Medulla oblongata (tissue), 1 donor: ENCODE measurements around the gene C1QTNF1.
"Not testable (repeated sequence)": the region's sequence is repeated elsewhere in the genome, so short reads cannot be mapped to it uniquely, and the experiment has no call there.

Experiments
- DNase-seq: peaks from one replicate; pipeline ENCODE4 v3.0.0-alpha.2; 2015; ENCODE audit errors: extremely low spot score

C1QTNF1 gene

GRCh38 chr17:79053251-79053925, 29.4 kb downstream of the C1QTNF1 start:
- DNase-seq = no peak

DNA sequence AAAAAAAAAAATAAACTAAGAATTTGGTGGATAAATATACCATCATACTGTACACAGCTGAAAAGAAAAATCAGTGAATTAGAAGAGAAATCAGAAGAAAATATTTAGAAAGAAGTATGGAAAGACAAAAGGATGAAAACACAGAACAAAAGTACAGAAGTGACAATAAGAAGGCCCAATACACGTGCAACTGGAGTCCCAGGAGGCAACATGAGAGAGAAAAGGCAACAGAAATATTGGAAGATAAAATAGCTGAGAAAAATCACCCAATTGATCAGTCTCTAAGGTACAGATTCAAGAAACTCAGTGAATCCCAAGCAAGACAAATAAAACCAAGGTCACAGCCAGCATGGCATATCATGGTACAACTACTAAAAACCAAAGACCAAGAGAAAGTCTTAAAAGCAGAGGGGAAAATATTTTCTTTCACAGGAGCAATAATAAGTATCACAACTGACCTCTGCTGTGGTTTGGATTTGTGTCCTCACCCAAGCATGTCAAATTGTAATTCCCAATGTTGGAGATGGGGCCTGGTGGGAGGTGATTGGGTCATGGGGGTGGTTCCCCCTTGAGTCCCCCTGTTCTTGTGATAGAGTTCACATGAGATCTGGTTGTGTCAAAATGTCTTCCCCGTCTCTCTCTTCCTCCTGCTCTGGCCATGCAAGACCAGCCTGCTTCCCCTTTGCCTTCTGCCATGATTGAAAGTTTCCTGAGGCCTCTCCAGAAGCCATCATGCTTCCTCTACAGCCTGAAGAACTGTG, 30.4 kb downstream of the C1QTNF1 start:
- no peak for DNase-seq

DNA sequence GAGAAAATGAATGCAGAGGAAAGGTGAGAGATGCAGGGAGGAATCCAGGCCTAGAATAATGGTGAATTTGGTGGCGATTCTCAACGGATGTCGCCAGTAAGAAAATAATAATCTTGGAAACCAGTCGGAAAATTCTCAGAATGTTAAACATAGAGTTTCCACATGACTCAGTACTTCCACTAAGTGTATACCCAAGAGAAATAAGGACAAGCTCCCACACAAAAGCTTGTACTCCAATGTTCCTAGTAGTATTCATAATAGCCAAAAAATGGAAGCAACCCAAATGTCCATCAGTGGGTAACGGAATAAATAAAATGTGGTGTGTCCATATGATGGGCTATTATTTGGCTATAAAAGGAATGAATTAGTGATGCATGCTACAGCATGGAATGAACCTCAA, 31.2 kb downstream of the C1QTNF1 start:
- DNase-seq = no peak

- DNase-seq = no peak
Observed at GRCh38 chr17:79057737-79058385, 33.9 kb downstream of the C1QTNF1 start.

DNA sequence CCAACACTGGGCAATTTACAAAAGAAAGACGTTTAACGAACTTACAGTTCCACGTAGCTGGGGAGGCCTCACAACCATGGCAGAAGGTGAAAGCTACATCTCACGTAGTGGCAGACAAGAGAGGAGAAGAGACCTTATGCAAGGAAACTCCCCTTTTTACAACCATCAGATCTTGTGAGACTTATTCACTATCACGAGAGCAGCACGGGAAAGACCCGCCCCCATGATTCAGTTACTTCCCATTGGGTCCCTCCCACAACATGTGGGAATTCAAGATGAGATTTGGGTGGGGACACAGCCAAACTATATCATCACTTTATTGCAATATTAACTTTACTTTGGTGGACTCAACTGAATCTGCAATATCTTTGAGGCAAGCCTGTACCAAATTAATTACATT, 38.7 kb downstream of the C1QTNF1 start:
- no peak for DNase-seq

- DNase-seq = no peak
Observed at GRCh38 chr17:79064026-79064425, 40.1 kb downstream of the C1QTNF1 start.

GRCh38 chr17:79065105-79065670, 41.2 kb downstream of the C1QTNF1 start:
- DNase-seq = peak; percentile 60

GRCh38 chr17:79066963-79067362, 43.0 kb downstream of the C1QTNF1 start:
- DNase-seq = no peak

GRCh38 chr17:79070266-79070880, 46.4 kb downstream of the C1QTNF1 start:
- DNase-seq = no peak

DNA sequence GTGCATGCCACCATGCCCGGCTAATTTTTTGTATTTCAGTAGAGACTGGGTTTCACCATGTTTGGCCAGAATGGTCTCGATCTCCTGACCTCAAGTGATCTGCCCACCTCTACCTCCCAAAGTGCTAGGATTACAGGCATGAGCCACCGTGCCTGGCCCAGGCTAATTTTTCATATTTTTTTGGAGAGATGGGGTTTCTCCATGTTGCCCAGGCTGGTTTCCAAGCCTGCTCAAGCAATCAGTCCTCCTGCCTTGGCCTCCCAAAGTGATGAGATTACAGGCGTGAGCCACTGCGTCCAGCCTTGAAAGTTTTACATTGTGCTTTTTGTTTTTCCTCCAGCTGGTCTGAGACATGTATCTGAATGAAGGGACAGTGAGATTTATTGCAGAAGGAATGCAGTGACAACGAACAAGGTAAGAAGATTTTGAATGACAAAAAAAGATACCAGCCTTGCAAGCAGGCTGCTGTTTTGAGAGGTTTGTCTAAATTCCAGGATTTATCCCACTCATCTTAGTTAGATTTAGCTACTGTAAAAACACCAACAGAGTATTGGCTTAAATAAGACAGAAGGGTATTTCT, 47.3 kb downstream of the C1QTNF1 start:
- DNase-seq = no peak

DNA sequence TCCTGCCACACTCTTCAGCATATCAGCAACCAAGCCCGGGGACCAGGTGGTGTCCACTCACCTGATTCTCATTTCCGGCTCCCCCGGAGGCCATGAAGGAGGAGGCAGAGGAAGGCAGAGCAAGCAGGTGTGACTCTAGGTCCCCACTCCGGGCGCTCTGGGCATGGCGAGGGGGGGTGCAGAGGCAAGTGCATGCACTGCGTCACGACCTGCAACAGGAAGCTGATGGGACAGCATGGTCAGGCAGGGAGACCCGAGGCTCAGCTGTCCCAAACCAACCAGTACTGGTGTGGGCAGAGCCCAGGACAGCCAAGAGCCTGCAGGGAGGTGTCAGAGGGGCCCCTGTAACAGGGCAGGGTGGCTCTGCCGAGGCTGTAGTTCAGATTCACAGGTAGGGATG, 48.6 kb downstream of the C1QTNF1 start:
- no peak for DNase-seq

DNA sequence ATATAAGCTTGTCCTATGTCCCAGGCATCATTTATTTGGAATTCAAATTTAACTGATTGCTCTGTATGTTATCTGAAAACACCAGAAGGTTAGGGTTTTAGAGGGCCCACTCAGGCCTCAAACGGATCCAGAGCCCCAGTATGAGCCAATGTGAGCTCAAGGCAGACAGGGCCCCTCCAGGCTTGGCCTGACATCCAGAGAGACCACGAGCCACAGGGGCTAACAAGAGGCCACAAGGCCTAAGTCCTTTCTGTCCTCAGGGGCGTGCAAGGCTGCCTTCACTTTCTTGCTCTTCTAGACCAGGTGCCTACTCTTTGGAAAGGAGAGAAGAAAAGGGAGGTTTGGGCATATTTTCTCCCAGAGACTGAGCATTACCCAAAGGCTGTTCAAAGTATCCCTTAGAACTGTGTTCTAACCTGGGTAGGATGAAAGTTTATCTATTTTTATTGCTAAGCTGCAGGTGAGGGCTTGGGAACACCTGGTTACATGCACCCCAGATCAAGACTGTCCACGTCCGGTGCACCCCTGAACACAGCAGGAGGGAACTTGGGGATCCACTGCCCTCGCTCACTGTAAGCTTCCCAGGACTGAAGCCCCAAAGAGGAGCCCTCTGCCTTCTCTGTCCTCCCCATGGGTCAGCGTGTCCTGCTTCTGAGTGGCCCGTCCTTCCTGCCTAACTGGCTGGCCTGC, 49.2 kb downstream of the C1QTNF1 start:
- no peak for DNase-seq

DNA sequence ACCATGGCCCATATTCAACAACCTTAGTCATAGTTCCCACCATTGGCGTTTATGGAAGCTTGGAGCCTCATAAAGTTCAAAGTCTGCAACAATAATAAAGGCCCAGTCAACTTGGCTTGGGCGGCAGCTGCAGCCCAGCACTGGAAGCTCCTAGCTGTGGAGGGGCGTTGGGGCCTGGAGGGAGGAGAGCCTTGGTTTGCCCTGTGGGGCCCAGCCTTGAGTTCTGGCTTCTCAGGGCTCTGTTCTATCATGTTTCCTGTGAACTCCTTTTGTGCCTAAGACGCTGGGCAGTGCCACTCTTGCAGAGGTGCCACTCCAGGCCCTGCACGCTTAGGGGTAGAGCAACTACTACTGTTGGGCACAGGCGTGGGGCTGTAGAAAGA, 49.7 kb downstream of the C1QTNF1 start:
- DNase-seq = no peak

GRCh38 chr17:79074121-79074648, 50.2 kb downstream of the C1QTNF1 start:
- DNase-seq = not testable (repeated sequence)

DNA sequence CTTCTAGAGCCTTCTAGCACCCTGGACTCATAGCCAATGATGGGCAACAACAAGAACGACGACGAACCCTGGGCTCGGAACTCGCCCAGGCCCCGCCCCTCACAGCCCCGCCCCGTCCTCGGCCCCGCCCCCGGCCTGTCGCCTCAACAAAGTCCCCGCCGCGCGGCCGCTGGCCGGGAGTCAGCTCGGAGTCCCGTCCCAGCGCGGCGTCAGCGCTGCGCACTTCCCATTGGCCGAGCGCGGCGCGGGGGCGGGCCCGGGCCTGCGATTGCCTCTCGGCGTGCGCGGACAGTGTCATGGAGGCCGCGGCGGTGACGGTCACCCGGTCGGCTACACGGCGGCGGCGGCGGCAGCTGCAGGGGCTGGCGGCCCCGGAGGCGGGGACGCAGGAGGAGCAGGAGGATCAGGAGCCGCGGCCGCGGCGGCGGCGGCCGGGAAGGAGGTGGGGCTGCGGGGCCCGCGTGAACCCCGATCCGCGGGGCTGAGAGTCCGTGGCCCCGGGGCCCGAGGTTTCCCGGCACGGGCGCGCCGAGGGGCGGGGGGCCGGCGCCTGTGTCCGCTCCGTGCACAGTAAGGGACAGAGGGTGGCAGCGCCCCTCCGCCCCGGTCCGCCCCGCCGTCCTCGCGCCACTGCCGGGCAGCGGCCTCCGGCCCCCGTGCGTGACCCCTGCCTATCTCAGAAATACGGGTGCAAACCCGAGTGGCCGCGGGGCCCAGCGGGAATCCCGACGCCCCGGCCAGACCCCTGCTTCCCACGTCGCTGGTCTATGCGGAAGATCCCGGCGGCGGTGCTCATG, 50.9 kb downstream of the C1QTNF1 start, which contains the start of gene ENGASE:
Gene ENGASE, plus strand, starts transcription at position 176 of the 797 bp plus-strand sequence. Its CDS starts 121 bp downstream, at position 297.
- DNase-seq = peak; percentile 96

DNA sequence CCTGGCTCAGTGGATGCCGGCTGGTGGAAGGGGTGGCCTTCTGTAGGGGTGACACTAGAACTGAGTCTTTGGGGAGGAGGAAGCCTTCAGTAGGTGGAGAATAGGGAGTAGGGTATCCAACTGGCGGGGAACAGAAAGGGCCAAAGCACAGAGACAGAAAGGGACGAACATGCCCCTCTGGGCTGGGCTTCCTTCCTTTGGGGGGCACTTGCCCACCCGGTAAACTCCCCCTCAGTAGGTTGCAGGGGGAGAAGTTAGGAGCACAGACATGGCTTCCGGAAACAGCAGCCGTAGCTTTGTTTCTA, 51.4 kb downstream of the C1QTNF1 start:
- DNase-seq = peak; percentile 21

DNA sequence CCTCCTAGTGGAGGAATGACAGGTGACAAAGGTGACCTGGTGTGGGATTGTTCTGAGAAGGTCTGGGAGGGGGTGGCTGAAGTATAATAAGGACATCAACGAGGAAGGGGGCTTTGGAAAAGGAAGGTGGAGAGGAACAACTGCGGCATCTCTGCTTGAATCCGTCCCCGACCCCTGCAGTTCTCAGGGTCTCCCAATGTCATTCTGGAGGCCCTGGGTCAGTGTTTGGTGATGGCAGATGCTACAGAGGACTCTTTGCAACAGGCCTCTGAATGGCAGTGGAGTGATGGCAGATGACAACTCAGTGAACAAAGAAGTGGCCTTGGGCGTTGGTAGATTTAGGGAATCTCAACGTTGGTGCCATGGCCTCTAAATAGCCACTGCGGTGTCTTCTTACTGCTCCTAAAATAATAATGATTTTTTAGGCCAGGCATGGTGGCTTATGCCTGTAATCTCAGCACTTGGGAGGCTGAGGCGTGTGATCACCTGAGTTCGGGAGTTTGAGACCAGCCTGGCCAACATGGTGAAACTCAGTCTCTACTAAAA, 52.0 kb downstream of the C1QTNF1 start:
- DNase-seq = no peak

DNA sequence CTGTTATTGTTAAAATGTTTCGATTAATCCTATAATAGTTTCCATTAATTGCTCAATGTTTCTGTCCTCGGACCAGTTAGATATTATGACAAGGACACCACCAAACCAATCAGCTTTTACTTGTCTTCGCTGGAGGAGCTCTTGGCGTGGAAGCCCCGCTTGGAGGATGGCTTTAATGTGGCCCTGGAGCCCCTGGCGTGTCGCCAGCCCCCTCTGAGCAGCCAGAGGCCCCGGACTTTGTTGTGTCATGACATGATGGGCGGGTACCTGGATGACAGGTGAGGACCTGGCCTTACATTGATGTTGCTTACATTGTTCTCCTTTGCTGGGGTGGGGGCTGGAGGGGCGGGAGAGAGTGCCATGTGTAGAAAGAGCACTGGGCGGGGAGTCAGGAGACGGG, 53.6 kb downstream of the C1QTNF1 start:
- DNase-seq = no peak

DNA sequence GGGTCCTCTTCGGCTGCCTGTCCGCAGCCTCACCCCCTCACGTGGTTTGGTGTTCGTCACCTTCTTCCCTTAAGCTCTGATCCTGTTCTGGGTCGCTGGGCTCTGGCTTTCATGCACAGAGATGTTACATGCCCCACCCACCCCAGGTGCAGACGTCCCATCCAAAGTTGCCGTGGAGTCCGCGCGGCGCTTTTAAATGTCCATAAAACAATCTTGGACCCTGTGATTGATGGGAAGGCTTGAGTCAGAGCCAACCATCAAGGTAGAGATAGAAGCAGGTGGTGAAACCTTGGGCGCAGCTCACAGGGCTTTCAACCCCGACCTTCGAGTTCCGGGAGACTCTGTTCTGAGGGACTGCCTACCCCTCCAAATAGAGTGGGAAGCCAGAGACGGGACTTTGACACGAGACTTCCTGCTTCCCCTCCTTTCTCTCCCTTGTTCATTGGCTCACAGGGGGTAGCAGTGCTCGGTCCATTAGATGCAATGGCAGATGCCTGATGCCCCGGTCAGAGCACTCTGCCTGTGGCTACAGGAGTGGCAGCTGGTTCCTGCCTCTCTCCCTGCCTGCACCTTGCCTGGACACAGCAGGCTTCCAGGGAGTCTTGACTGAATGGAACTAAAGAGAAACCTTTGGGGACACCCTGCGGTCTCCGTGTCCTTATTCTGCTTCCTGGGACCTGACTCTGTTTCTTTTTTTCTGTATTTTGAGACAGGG, 54.7 kb downstream of the C1QTNF1 start:
- no peak for DNase-seq
